GM23338 (cell line): ENCODE data around the gene NADK.

Experiments
- CREB1 ChIP-seq: fragments of 250-450 bp; sonication (Bioruptor Pico); IDR thresholded peaks from 2 replicates; pipeline ENCODE4 v1.5.0; 2020; ENCODE audit warnings: low read depth, mild to moderate bottlenecking, moderate library complexity
- EZH2 ChIP-seq: fragments of 200-600 bp; sonication (generic); IDR thresholded peaks from one replicate; pipeline ENCODE4 v1.8.0; 2017; ENCODE audit warnings: antibody characterized with exemption, mild to moderate bottlenecking, low read depth; ENCODE audit not compliant: unreplicated experiment
- EZH2phosphoT487 ChIP-seq: fragments of 200-600 bp; sonication (generic); IDR thresholded peaks from one replicate; pipeline ENCODE4 v1.8.1; 2018; ENCODE audit warnings: antibody characterized with exemption; ENCODE audit not compliant: unreplicated experiment
- JUNB ChIP-seq: IDR thresholded peaks from one replicate; pipeline ENCODE4 v1.6.1; 2016; ENCODE audit warnings: antibody characterized with exemption; ENCODE audit not compliant: unreplicated experiment
- POLR2AphosphoS5 ChIP-seq: IDR thresholded peaks from 2 replicates; pipeline ENCODE4 v1.6.1; 2016; ENCODE audit warnings: antibody characterized with exemption, low read depth
- ZNF114 ChIP-seq: fragments of 250-450 bp; sonication (Bioruptor Pico); IDR thresholded peaks from 2 replicates; pipeline ENCODE4 v1.5.0; 2020; ENCODE audit warnings: mild to moderate bottlenecking, moderate library complexity
- TF ChIP-seq, protein P1 (sequence below), 2 experiments: fragments of 200-600 bp in 1 of 2; sonication (generic) in 1 of 2; conservative IDR thresholded peaks; 2 replicates each; pipeline versions ENCODE4 v1.5.1 to v1.6.1; 2016 to 2017; ENCODE audit warnings: antibody characterized with exemption in 2 of 2, low read depth in 2 of 2, mild to moderate bottlenecking in 2 of 2, moderate library complexity in 1 of 2
- TF ChIP-seq, protein P2 (sequence below): IDR thresholded peaks from one replicate; pipeline ENCODE4 v1.6.1; 2018; ENCODE audit warnings: antibody characterized with exemption; ENCODE audit not compliant: unreplicated experiment
- TF ChIP-seq, protein P3 (sequence below): IDR thresholded peaks from 2 replicates; pipeline ENCODE4 v1.6.1; 2016; ENCODE audit warnings: antibody characterized with exemption

DNA sequence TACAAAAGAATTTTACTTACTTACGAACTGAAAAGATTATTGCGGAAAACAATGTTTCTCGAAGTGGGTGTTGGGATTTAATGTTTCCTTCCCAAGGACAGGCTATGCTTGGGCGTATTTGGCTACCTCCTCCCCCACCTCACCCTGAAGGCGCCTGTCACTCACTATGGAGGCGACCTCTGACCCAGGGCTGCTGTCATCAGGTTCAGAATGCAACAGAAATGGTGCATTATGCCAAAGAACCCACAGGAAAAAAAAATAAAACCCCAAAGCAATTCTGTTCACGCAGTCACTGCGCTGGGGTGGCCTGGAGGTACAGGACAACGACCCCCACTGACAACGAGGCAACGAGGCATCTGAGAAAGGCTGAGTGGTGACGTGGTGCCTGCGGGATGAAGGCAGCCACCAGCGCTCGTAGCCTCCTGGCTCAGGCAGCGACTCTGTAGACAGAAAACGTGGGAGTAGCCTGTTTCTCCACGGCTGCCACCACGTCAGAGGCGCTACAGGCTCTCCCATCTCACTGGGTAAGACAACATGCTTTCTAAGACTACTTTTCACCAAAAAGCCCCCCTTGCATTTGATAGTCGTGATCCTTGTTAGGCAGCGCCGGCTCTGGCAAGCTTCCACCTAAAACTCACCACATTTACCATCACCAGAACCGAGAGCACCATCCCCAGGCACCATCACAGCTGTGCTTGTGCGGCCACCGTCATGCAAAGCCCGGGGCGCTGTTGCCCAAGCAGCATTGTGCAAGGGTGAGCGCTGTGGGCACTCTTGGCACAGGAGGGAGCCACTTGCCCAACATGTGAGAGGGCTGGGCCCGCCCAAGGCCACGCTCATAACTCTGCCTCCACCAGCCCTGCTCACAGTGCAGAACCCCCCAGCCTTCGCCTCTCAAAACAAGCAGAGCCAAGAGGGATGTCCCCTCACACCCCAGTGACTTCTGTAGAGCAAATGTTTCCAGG, 14.3 kb downstream of the NADK start:
- TF ChIP-seq, protein P1, sequence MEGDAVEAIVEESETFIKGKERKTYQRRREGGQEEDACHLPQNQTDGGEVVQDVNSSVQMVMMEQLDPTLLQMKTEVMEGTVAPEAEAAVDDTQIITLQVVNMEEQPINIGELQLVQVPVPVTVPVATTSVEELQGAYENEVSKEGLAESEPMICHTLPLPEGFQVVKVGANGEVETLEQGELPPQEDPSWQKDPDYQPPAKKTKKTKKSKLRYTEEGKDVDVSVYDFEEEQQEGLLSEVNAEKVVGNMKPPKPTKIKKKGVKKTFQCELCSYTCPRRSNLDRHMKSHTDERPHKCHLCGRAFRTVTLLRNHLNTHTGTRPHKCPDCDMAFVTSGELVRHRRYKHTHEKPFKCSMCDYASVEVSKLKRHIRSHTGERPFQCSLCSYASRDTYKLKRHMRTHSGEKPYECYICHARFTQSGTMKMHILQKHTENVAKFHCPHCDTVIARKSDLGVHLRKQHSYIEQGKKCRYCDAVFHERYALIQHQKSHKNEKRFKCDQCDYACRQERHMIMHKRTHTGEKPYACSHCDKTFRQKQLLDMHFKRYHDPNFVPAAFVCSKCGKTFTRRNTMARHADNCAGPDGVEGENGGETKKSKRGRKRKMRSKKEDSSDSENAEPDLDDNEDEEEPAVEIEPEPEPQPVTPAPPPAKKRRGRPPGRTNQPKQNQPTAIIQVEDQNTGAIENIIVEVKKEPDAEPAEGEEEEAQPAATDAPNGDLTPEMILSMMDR (conservative IDR thresholded peaks at IDR 0.05; ENCODE audit: low read depth in 2 of 2), result peak in 1 of 2 experiments; percentile 22; a peak in 1 of 4 replicates
- TF ChIP-seq, protein P2, sequence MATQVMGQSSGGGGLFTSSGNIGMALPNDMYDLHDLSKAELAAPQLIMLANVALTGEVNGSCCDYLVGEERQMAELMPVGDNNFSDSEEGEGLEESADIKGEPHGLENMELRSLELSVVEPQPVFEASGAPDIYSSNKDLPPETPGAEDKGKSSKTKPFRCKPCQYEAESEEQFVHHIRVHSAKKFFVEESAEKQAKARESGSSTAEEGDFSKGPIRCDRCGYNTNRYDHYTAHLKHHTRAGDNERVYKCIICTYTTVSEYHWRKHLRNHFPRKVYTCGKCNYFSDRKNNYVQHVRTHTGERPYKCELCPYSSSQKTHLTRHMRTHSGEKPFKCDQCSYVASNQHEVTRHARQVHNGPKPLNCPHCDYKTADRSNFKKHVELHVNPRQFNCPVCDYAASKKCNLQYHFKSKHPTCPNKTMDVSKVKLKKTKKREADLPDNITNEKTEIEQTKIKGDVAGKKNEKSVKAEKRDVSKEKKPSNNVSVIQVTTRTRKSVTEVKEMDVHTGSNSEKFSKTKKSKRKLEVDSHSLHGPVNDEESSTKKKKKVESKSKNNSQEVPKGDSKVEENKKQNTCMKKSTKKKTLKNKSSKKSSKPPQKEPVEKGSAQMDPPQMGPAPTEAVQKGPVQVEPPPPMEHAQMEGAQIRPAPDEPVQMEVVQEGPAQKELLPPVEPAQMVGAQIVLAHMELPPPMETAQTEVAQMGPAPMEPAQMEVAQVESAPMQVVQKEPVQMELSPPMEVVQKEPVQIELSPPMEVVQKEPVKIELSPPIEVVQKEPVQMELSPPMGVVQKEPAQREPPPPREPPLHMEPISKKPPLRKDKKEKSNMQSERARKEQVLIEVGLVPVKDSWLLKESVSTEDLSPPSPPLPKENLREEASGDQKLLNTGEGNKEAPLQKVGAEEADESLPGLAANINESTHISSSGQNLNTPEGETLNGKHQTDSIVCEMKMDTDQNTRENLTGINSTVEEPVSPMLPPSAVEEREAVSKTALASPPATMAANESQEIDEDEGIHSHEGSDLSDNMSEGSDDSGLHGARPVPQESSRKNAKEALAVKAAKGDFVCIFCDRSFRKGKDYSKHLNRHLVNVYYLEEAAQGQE, result no peak
- TF ChIP-seq POLR2AphosphoS5 (no peak), EZH2 (no peak), CREB1 (CRISPR knock-in tag) (no peak), EZH2phosphoT487 (no peak), ZNF114 (CRISPR knock-in tag) (no peak), JUNB (no peak)
- TF ChIP-seq, protein P3, sequence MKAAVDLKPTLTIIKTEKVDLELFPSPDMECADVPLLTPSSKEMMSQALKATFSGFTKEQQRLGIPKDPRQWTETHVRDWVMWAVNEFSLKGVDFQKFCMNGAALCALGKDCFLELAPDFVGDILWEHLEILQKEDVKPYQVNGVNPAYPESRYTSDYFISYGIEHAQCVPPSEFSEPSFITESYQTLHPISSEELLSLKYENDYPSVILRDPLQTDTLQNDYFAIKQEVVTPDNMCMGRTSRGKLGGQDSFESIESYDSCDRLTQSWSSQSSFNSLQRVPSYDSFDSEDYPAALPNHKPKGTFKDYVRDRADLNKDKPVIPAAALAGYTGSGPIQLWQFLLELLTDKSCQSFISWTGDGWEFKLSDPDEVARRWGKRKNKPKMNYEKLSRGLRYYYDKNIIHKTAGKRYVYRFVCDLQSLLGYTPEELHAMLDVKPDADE, result no peak
